Mesenchymal stem cell (in vitro differentiated cells and primary cell): ENCODE results near the gene HMGN5.

Source experiments
- DNase-seq: peaks from one replicate; pipeline ENCODE4 v3.0.0-alpha.2; 2013
- H2AFZ ChIP-seq: one replicate; pipeline ENCODE4 v1.6.1; 2013; ENCODE audit warnings: low read depth, mild to moderate bottlenecking, control low read depth, inconsistent platforms, low read length, moderate library complexity
- H2AK5ac ChIP-seq: 2 replicates; pipeline ENCODE4 v1.6.1; 2013; ENCODE audit warnings: low read length, moderate library complexity, mild to moderate bottlenecking, inconsistent platforms; ENCODE audit not compliant: severe bottlenecking
- H2BK120ac ChIP-seq: one replicate; pipeline ENCODE4 v1.6.1; 2013; ENCODE audit warnings: low read depth, mild to moderate bottlenecking, inconsistent platforms, low read length, moderate library complexity
- H2BK12ac ChIP-seq, 2 experiments: one replicate each; pipeline ENCODE4 v1.6.1; 2013; ENCODE audit warnings: inconsistent platforms in 2 of 2, low read length in 2 of 2, mild to moderate bottlenecking in 2 of 2, moderate library complexity in 2 of 2, control low read depth in 1 of 2
- H2BK15ac ChIP-seq: one replicate; pipeline ENCODE4 v1.6.1; 2013; ENCODE audit warnings: mild to moderate bottlenecking, low read depth, inconsistent platforms; ENCODE audit not compliant: poor library complexity, severe bottlenecking
- H2BK5ac ChIP-seq: 2 replicates; pipeline ENCODE4 v1.6.1; 2013; ENCODE audit warnings: low read depth, mild to moderate bottlenecking, low read length, control low read depth, inconsistent platforms; ENCODE audit not compliant: poor library complexity, severe bottlenecking
- H3K14ac ChIP-seq, 2 experiments: one replicate each; pipeline ENCODE4 v1.6.1; 2013; ENCODE audit warnings: inconsistent platforms in 2 of 2, low read length in 2 of 2, control low read depth in 1 of 2, mild to moderate bottlenecking in 1 of 2, moderate library complexity in 1 of 2
- H3K18ac ChIP-seq, 2 experiments: one replicate each; pipeline ENCODE4 v1.6.1; 2013; ENCODE audit warnings: inconsistent platforms in 2 of 2, low read length in 2 of 2, control low read depth in 1 of 2, low read depth in 1 of 2, mild to moderate bottlenecking in 1 of 2
- H3K23ac ChIP-seq, 2 experiments: one replicate each; pipeline ENCODE4 v1.6.1; 2013; ENCODE audit warnings: inconsistent platforms in 2 of 2, low read length in 2 of 2, mild to moderate bottlenecking in 2 of 2, moderate library complexity in 2 of 2, control low read depth in 1 of 2
- H3K27ac ChIP-seq: 2 replicates; pipeline ENCODE4 v1.5.1; 2013; ENCODE audit warnings: mild to moderate bottlenecking, moderate library complexity, low read length, control low read depth, inconsistent platforms; ENCODE audit not compliant: poor library complexity, severe bottlenecking
- H3K27me3 ChIP-seq, 2 experiments: 2 replicates each; pipeline versions ENCODE4 v1.6.1 to v1.7.0; 2013; ENCODE audit warnings: low read length in 2 of 2, mild to moderate bottlenecking in 2 of 2, moderate library complexity in 2 of 2, control low read depth in 1 of 2, inconsistent platforms in 1 of 2; ENCODE audit not compliant: control insufficient read depth in 1 of 2, insufficient read depth in 1 of 2
- H3K36me3 ChIP-seq, 2 experiments: 2 replicates each; pipeline versions ENCODE4 v1.6.1 to v1.7.0; 2013; ENCODE audit warnings: low read length in 2 of 2, control low read depth in 1 of 2, inconsistent platforms in 1 of 2, low read depth in 1 of 2, mild to moderate bottlenecking in 1 of 2; ENCODE audit not compliant: insufficient read depth in 2 of 2, control insufficient read depth in 1 of 2
- H3K4ac ChIP-seq, 2 experiments: one replicate each; pipeline ENCODE4 v1.6.1; 2013; ENCODE audit warnings: inconsistent platforms in 2 of 2, low read length in 2 of 2, mild to moderate bottlenecking in 2 of 2, moderate library complexity in 2 of 2, control low read depth in 1 of 2, low read depth in 1 of 2
- H3K4me1 ChIP-seq: 2 replicates; pipeline ENCODE4 v1.6.1; 2013; ENCODE audit warnings: low read depth, low read length, control low read depth; ENCODE audit not compliant: control insufficient read depth, insufficient read depth
- H3K4me2 ChIP-seq: 2 replicates; pipeline ENCODE4 v1.6.1; 2013; ENCODE audit warnings: low read length, mild to moderate bottlenecking, inconsistent platforms; ENCODE audit not compliant: poor library complexity, severe bottlenecking
- H3K4me3 ChIP-seq, 2 experiments: 2 replicates each; pipeline versions ENCODE4 v1.5.1 to v1.7.0; 2013; ENCODE audit warnings: low read length in 2 of 2, mild to moderate bottlenecking in 2 of 2, control low read depth in 1 of 2, low read depth in 1 of 2; ENCODE audit not compliant: insufficient read depth in 1 of 2
- H3K79me1 ChIP-seq: replicated peaks from 2 replicates; pipeline ENCODE4 v1.6.1; 2013; ENCODE audit warnings: mild to moderate bottlenecking, control low read depth, low read length, inconsistent platforms; ENCODE audit not compliant: poor library complexity, severe bottlenecking
- H3K9ac ChIP-seq: 2 replicates; pipeline ENCODE4 v1.7.0; 2013; ENCODE audit warnings: mild to moderate bottlenecking, low read length, moderate library complexity
- H3K9me3 ChIP-seq: 2 replicates; pipeline ENCODE4 v1.7.0; 2013; ENCODE audit warnings: mild to moderate bottlenecking, low read length; ENCODE audit not compliant: control insufficient read depth
- H4K8ac ChIP-seq: one replicate; pipeline ENCODE4 v1.6.1; 2013; ENCODE audit warnings: inconsistent platforms, mild to moderate bottlenecking, low read length, moderate library complexity
- H4K91ac ChIP-seq: one replicate; pipeline ENCODE4 v1.6.1; 2013; ENCODE audit warnings: mild to moderate bottlenecking, low read length, inconsistent platforms
- WGBS: methylation state at CpG from one replicate; pipeline ENCODE4 v1.1.7; 2013; ENCODE audit warnings: mixed read lengths; 5-methylcytosine and 5-hydroxymethylcytosine counted together

HMGN5 gene

GRCh38 chrX:81110286-81110685 is 91.4 kb downstream of the HMGN5 start:
- H3K18ac ChIP-seq = no peak overlapping the region
- no peak overlapping the region for H2BK15ac ChIP-seq
- no peak overlapping the region for H3K14ac ChIP-seq
- H3K4me3 ChIP-seq = no peak overlapping the region
- H3K9me3 ChIP-seq = peaks cover 5% of the 10 kb centered on the region
- H4K91ac ChIP-seq = no peak overlapping the region
- H2BK5ac ChIP-seq = no peak overlapping the region
- no peak overlapping the region for H2BK120ac ChIP-seq
- no peak overlapping the region for H2AK5ac ChIP-seq
- no peak overlapping the region for H2AFZ ChIP-seq
- no peaks in the 10 kb centered on the region for H3K79me1 ChIP-seq
- no peak overlapping the region for H3K4me2 ChIP-seq
- no peak overlapping the region for H4K8ac ChIP-seq
- no peaks in the 10 kb centered on the region for H3K27me3 ChIP-seq
- no peak overlapping the region for H2BK12ac ChIP-seq
- DNase-seq = no peak
- H3K36me3 ChIP-seq = no peaks in the 10 kb centered on the region
- no peaks in the 10 kb centered on the region for H3K4me1 ChIP-seq
- no peak overlapping the region for H3K4ac ChIP-seq
- H3K23ac ChIP-seq = no peak overlapping the region
- H3K27ac ChIP-seq = no peak overlapping the region
- H3K9ac ChIP-seq = no peak overlapping the region
- no CpG with 5 or more reads among the region's 3 CpGs for WGBS

GRCh38 chrX:81082649-81083048 is 119.1 kb downstream of the HMGN5 start:
- WGBS = 90% methylated on average over 2 of the region's 2 CpGs
- Histone ChIP-seq H3K23ac (no peak overlapping the region), H2BK5ac (no peak overlapping the region)

More at GRCh38 chrX:81082649-81083048, 119.1 kb downstream of the HMGN5 start:
- Histone ChIP-seq H2AFZ (no peak overlapping the region), H2BK12ac (no peak overlapping the region), H3K4me3 (no peak overlapping the region), H2BK15ac (no peak overlapping the region), H3K14ac (no peak overlapping the region), H3K79me1 (no peaks in the 10 kb centered on the region), H3K4me1 (no peaks in the 10 kb centered on the region), H3K18ac (no peak overlapping the region), H3K9me3 (peaks cover 2% of the 10 kb centered on the region), H3K36me3 (no peaks in the 10 kb centered on the region), H3K4ac (no peak overlapping the region), H3K27ac (no peak overlapping the region), H3K27me3 (no peaks in the 10 kb centered on the region), H4K91ac (no peak overlapping the region), H3K4me2 (no peak overlapping the region), H3K9ac (no peak overlapping the region), H4K8ac (no peak overlapping the region), H2BK120ac (no peak overlapping the region), H2AK5ac (no peak overlapping the region)
- no peak for DNase-seq
